GM18526 (cell line): ENCODE data around the gene LRRFIP2.

ENCODE experiments used
- POLR2A ChIP-seq: IDR thresholded peaks from 3 replicates; pipeline ENCODE4 v1.6.1; 2011; ENCODE audit not compliant: insufficient read length; ENCODE audit errors: extremely low read depth

Gene LRRFIP2

DNA sequence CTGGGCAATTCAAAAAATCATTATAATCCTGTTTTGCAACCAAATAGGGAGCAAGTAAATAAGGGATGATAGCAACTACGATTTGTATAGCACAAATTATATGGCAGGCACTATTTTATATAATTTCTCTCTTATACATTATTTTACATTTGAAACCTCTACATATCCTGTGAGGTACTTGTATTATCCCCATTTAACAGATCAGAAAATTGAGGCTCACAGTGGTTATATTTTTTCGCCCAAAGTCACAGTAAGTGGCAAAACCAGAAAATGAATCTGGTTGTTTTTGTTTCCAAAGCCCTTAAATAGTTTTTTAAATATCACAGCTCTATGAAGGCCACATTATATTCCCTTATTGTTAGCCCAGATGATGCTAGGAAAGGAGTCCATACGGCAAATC lies 106.8 kb downstream of the LRRFIP2 start:
- no peak for TF ChIP-seq POLR2A

DNA sequence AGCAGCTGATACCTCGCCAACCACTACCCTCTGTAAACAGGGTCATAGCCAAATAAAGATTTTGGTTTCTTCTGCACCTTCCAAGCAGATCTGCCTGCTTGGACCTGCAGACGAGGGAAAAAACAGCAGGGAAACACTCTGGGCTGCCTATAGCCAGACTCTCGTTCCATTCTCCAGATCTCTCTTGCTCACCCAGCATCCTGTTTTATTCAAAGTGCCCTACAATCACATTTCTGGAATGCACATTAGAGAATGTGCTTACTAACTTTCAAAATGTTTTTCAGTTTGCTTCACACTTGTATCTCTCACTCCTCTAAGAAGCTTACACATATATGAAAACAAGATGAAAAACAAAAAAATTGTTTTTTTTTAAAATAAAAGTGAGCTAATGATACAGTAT lies 109.6 kb downstream of the LRRFIP2 start:
- TF ChIP-seq POLR2A, result no peak

DNA sequence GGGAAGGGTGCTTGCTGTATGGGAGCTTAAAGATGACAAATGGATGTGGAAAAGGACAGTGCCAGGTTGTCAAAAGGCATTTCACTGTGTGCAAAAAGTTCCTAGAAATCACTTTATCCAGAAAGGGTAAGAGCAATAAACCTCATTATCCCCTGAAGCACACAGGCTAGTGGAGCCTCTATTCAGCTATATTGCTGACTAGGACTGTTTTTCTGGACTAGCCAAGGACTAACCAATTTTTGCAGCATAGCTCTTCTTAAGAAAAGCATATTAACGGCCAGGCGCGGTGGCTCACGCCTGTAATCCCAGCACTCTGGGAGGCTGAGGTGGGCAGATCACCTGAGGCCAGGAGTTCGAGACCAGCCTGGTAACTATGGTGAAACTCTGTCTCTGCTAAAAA lies 116.3 kb downstream of the LRRFIP2 start:
- no peak for TF ChIP-seq POLR2A

DNA sequence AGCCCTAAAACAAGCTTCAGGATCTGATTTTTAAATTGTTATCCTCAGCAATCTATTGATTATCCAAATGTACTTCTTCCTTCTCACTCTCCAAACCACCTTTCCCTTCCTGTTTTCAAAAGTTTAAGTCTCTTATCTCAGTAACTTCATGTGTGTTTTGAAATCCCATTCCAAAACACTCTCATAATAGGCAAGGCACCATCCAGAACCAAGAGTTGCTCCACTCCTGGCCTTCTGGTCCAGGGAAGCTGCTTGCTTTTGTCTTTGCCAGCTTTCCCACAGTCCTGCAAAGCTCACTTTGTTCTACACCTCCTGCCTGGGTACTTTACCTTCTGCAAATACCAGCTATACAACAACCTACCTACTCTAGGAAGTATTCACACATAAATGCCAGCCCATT lies 117.6 kb downstream of the LRRFIP2 start:
- no peak for TF ChIP-seq POLR2A

DNA sequence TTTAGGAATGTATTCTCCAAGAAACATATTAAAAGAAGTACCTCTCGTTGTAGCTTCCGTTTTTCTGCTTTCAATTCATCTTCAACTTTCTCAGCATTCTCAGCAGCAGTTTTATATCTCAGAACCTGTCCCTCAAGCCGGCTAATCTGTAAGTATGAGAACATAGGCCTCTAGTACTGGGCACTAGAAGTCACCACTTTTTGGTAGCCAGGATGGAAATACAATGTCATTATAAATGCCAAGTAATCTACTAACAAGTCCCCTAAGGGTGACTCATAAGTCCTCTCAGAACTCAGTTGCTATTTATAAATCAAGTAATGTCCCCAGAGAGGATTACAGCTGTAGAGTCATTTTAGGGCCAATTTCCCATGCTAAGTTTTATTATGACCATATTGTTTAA lies 120.0 kb downstream of the LRRFIP2 start:
- no peak for TF ChIP-seq POLR2A

DNA sequence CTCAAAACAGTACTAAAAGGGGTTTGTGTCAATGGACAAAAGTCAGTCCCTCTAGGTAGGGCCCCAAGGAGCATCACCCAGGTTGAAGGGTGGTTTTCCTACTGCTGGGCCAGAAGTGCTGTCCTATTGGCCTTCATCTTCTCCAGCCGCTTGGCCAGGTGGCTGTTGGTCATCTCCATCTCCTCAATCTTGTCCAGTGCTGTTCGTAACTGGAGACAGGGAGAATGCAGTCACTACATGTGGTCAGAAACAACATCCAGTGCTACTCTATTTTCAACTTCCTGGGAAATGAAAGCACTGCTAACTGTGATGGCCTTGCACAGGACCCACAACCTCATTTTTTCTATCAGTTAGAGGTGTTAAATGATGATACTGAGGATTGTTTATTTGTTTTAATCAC lies 120.6 kb downstream of the LRRFIP2 start:
- no peak for TF ChIP-seq POLR2A

DNA sequence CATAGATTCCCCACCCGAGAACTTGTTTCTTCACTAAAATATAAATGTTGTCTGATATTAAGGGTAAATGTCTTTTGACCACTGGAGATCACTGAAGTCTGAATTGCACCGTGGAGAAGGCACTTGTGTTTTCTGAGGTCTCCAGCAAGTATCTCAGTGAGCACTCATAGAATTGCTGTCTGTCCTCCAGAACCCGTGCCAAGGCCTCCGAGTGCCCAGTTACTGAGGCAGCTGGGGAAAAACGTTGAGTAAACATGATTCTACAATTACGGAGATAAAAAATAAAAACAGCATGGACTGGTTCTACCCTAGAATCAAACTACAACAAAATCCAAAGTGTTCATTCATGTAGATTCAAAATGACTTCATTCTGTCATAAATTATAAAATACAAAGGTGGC lies 121.0 kb downstream of the LRRFIP2 start:
- no peak for TF ChIP-seq POLR2A

DNA sequence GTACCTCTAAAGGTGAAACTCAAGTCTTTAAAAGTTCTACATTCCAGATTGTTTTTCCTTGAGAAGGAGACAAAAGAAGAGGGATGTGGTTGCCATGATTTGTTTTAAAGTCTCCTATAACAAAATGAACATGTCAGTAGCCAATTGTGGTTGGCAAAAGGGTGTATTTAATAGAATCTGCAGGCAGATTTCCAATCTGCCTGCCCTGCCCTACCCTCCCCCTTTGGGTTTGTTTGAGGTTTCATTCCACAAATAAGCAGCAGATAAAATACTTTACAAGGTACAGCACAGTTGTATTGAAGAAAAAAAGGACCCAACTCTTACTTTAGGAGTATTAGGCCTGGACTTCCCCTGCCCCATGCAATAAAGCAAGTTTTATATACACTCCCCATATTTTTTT lies 121.5 kb downstream of the LRRFIP2 start:
- TF ChIP-seq POLR2A, result no peak

DNA sequence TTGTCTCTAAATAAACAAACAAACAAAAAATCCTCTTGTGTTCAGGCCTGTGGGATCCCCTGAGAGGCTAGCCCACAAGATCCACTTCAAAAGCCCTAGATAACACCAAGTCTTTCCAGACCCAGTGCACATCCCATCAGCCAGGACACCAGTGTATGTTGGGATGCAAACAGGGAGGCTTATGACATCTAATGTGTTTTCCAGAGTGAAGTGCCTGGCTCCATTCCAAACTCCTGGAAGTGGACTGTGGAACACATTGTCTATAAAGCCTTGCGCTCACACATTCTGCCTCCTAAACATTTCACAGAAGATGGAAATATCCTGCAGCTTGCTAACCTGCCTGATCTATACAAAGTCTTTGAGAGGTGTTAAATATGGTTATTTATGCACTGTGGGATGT lies 124.1 kb downstream of the LRRFIP2 start:
- no peak for TF ChIP-seq POLR2A

DNA sequence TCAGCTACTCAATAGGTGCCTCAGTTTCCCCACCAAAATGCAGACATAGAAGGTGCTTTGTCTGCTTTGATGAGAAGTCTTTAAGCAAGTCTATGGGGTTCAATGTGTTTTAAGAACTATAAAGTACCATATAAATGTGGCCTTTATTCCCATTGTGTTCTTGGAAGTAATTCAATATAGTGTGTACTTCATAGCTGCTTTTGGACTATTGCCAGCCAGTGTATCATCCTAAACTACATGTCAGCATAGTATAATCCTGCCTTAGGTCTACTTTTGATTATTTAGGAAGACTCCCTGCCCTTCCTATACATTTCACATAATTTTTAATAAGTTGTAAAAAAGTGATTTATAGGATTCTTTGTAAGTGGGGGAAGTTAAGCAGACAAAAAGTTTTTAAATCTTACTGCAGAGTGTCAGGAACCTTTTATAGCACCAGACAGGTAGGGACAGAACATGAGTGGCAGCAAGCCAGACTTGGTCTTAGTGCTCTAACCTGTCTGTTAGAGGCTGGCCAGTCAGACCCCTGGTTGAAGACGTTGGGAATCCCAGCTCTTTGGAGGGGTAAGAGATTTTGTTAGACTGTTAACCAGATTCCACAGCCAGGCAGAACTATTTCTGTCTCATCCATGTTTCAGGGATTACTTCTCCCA lies 132.7 kb downstream of the LRRFIP2 start:
- TF ChIP-seq POLR2A, result no peak

DNA sequence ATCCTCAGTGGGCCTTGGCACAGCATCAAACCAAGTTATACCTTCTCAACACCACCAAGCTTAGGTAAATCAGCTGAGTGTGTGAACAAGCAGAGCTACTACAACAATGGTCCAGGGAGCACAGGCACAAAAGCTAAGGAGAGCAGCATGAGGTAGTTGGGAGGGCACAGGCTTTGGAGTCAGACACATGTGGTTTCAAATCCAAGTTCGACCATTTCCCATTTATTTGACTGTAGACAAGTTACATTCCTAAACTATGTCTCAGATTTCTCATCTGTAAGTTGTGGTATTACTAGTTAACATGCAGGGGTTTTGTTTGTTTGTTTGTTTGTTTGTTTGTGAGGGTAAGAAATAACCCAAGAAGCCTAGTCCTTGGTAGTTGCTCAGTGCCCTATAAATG lies 134.2 kb downstream of the LRRFIP2 start:
- TF ChIP-seq POLR2A, result no peak

DNA sequence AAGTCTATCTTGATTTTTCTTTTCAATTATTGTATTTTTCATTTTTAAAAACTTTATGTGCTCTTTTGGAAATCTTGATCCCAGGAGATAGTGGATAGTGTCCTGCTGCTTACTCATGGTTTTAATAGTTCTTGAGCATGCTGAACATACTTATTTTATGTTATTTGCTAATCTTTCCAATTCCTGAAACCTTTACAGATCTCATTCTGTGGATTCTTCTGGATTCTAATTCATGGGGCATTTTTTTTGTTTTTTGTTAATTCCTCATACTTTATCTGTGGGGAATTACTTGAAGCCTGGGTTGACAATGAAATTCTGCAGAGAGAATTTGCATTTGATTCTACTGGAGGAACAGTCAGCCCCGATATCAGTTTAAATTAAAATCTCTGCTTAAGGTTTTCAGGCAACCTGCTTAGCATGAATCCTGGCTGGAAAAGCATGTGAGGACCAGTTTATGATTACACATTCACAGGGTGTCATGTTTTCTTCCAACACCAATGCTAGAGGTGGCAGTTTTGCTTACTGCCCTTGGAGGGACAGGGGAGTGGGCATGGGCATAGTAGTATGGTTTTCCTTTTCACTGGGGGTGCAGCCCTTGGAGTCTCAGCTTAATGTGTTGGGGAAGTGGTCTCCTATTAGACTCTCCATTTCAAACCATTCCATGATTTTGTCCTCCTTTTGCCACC lies 135.1 kb downstream of the LRRFIP2 start:
- TF ChIP-seq POLR2A, result no peak

DNA sequence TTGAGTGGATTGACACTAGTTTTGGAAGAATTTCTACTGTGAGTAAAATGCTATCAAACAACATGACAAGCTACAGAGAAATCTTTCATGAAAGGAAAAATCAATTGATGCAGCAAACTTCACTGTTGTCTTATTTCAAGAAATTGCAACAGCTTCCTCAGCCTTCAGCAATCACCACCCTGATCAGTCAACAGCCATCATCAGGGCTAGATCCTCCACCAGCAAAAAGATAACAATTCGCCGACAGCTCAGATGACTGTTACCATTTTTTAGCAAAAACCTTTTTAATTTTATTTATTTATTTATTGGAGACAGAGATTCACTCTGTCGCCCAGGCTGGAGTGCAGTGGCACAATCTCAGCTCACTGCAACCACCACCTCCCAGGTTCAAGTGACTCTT lies 137.0 kb downstream of the LRRFIP2 start:
- no peak for TF ChIP-seq POLR2A

DNA sequence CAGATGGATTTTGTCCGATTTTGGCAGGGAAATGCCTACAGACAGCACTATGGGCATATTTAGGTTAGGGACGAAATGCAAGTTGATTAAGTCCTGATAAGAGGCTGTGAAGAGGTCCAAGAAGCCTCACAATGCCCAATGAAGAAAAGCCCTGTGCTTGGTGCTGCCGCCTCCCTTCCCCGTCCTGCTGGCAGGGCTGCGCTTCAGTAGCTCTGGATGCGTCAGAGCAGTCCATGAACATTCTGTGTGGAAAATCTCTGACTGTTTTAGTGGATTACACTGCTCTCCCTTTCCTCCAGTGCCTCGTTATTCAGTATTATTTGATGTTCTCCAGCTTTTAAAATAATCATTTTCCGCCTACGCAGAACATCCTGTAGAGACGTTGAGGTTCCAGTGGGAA lies 141.4 kb downstream of the LRRFIP2 start:
- TF ChIP-seq POLR2A, result no peak

DNA sequence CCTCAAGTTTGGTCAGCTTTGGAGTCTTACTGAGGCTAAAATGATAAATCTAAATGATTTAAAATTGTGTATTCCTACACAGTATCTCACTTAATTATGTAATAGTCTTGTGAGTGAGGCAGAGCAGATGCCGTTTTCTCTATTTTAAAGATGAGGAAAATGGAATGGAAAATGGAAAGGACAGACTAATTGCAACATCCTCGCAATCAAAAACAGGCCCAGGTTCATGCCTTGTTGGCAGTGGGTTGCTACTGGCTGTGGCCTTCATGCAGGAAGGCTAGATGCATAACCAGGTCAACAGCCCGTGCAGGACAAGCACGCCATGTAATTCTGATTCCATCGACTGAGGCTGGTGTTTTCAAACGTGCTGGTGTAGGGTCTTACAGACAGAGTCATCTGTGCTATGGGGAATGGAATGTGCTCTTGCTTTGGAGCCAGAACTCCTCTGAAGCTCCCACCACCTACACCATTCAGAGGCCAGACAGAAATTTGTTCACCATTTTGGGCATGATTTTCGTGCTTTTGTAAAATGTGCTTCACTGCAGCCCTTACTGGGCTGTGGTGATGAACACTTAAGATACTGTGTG lies 143.2 kb downstream of the LRRFIP2 start:
- TF ChIP-seq POLR2A, result no peak

DNA sequence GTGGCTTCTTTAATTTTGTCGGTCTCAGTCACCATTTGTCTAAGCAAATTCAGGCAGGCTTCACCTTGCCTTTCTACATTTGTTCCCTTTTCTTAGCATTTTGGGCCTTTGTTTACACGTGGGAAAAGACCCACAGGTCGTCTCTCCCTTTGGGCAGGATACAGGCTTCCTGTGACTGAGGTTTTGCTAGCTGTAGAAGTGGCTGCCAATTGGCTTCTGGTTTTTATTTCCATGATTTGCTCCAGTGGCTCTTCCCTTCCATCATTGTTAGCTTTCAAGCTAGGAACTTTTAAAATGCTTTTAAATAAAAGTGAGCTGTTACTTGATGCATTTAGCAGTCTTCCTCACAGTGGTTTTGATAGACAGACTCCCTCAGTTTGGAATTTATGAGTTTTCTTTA lies 143.8 kb downstream of the LRRFIP2 start:
- TF ChIP-seq POLR2A, result no peak
